ENCODE data around the gene NMUR1. TPM values are rescaled to one million over a fixed set of nuclear protein-coding genes. Genes with fewer than 3 reads are reported as not detected.

NMUR1 gene
- total and polyA plus RNA-seq, 2 donors (not counting 3 experiments of a cell fraction or from before 2014, with no cell fraction given): not detected

DNA sequence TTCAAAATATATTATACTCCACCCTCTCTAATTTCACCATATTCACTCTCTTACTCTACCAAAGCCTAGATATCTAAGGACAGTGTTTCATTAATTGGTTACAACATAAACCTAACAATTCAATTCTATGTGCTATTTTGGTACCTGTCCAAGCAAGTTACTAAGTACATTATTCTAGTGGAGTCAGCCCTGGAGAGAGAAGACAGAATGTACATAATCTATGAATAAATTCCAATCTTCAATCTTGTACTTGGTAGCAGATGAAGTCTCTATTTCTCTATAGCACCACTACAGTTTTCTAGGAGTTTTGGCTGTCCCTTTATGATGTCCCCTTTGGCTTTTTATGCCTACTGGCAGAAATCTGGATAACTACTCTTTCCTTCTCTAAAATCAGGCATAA lies 27.6 kb downstream of the NMUR1 start:
- CTCF ChIA-PET: interaction anchor here (1.2 kb wide), 1 partner anchor 20 kb away, joined by 3 read pairs; no protein-coding TSS in a partner anchor
- POLR2A ChIA-PET: no interaction called here
- H3K4me1 ChIP-seq (ENCODE audit: control insufficient read depth, extremely low read depth, insufficient read depth, low read length): no peaks in the 10 kb centered on the region
- H2AFZ ChIP-seq (ENCODE audit: low read depth, low read length): no peak overlapping the region
- no TSS peak for BruUV-seq (replicated peaks)
- FAIRE-seq: no peak
- H3K79me2 ChIP-seq (ENCODE audit: control insufficient read depth, insufficient read depth, low read length): no peaks in the 10 kb centered on the region
- TF ChIP-seq, protein P1, sequence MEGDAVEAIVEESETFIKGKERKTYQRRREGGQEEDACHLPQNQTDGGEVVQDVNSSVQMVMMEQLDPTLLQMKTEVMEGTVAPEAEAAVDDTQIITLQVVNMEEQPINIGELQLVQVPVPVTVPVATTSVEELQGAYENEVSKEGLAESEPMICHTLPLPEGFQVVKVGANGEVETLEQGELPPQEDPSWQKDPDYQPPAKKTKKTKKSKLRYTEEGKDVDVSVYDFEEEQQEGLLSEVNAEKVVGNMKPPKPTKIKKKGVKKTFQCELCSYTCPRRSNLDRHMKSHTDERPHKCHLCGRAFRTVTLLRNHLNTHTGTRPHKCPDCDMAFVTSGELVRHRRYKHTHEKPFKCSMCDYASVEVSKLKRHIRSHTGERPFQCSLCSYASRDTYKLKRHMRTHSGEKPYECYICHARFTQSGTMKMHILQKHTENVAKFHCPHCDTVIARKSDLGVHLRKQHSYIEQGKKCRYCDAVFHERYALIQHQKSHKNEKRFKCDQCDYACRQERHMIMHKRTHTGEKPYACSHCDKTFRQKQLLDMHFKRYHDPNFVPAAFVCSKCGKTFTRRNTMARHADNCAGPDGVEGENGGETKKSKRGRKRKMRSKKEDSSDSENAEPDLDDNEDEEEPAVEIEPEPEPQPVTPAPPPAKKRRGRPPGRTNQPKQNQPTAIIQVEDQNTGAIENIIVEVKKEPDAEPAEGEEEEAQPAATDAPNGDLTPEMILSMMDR (IDR thresholded peaks at IDR 0.05; ENCODE audit: extremely low read depth in 1 of 2, insufficient read depth in 1 of 2, low read depth in 1 of 2, low read length in 2 of 2): no peak
- no peak for TF ChIP-seq POLR2AphosphoS5 (IDR thresholded peaks at IDR 0.05; ENCODE audit: insufficient read depth, low read depth, low read length)
- TF ChIP-seq, protein P2, sequence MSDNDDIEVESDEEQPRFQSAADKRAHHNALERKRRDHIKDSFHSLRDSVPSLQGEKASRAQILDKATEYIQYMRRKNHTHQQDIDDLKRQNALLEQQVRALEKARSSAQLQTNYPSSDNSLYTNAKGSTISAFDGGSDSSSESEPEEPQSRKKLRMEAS (IDR thresholded peaks at IDR 0.05; ENCODE audit: insufficient read depth, insufficient read length): no peak
- TF ChIP-seq GATA2 (IDR thresholded peaks at IDR 0.05; ENCODE audit: insufficient read depth, insufficient read length, low read depth, low read length): no peak
- no peak for TF ChIP-seq MYC (IDR thresholded peaks at IDR 0.05; ENCODE audit: low read depth, low read length)
- TF ChIP-seq FOS (IDR thresholded peaks at IDR 0.05; ENCODE audit: borderline replicate concordance, insufficient read depth, low read length): no peak
- no peak for TF ChIP-seq POLR2A (IDR thresholded peaks at IDR 0.05; ENCODE audit: low read depth, low read length)
- no peak for TF ChIP-seq EZH2 (IDR thresholded peaks at IDR 0.05; ENCODE audit: borderline replicate concordance, low read depth, low read length, severe bottlenecking)
- TF ChIP-seq JUN (IDR thresholded peaks at IDR 0.05; ENCODE audit: borderline replicate concordance, insufficient read depth, insufficient read length, low read depth): no peak
- intact Hi-C loops (cut with micrococcal nuclease) (no loop called here), dilution Hi-C loops (cut with MboI; ENCODE audit: extremely low pct_ligation_motif_present, low sequenced_read_pairs) (no loop called here)
- DNase-seq (ENCODE audit: low read depth, low spot score): no peak
- no peaks in the 10 kb centered on the region for H3K27me3 ChIP-seq (ENCODE audit: control insufficient read depth in 2 of 2, insufficient read depth in 2 of 2, low read length in 2 of 2)
- H3K4me2 ChIP-seq (ENCODE audit: insufficient read depth, low read length): no peak overlapping the region
- no peaks in the 10 kb centered on the region for H3K9me1 ChIP-seq (replicated peaks; ENCODE audit: control insufficient read depth, extremely low read depth, insufficient read depth, low read length)
- no peak overlapping the region for H3K9ac ChIP-seq (replicated peaks; ENCODE audit: extremely low read depth, insufficient read depth, low read length)
- H3K4me3 ChIP-seq (replicated peaks in 1 of 3; ENCODE audit: insufficient read depth in 1 of 3, low read depth in 1 of 3, low read length in 3 of 3): no peak overlapping the region
- no peaks in the 10 kb centered on the region for H4K20me1 ChIP-seq (replicated peaks; ENCODE audit: control insufficient read depth, extremely low read depth, insufficient read depth, low read length)
- H3K27ac ChIP-seq (ENCODE audit: insufficient read depth, low read depth, low read length): no peak overlapping the region
- no peaks in the 10 kb centered on the region for H3K9me3 ChIP-seq (replicated peaks; ENCODE audit: control insufficient read depth, insufficient read depth, low read length)
- no peaks in the 10 kb centered on the region for H3K36me3 ChIP-seq (ENCODE audit: control insufficient read depth in 2 of 2, extremely low read depth in 1 of 2, insufficient read depth in 2 of 2, low read length in 2 of 2)
